PC-9 (cell line): Measurements from ENCODE around the gene FTO.

Source experiments
- EZH2 ChIP-seq: fragments of 200-600 bp; sonication (generic); IDR thresholded peaks from 2 replicates; pipeline ENCODE4 v1.8.0; 2017; ENCODE audit warnings: antibody characterized with exemption, low read depth
- TF ChIP-seq, protein P1 (sequence below): fragments of 200-600 bp; sonication (generic); conservative IDR thresholded peaks from 2 replicates; pipeline ENCODE4 v1.6.1; 2017; ENCODE audit warnings: mixed run types, antibody characterized with exemption, mild to moderate bottlenecking, moderate library complexity

DNA sequence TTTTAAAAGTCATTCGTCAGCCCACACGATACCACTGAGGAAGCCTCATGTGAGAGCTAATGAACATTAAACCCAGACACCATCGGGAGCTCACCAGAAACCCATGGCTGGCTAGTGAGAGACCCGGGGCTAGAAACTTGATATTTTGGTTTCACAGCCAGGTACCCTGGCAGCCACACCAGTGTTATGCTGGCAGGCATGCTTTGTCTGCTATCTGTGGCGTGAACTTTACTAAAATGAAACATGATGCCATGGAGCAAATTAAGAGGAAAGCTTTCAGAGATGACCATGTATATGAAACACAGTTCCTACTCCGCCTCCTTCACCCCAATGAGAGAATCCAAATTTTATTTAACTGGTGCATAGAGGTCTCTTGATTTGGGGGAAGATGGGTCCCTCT is 291.4 kb downstream of the FTO start:
- TF ChIP-seq, protein P1, sequence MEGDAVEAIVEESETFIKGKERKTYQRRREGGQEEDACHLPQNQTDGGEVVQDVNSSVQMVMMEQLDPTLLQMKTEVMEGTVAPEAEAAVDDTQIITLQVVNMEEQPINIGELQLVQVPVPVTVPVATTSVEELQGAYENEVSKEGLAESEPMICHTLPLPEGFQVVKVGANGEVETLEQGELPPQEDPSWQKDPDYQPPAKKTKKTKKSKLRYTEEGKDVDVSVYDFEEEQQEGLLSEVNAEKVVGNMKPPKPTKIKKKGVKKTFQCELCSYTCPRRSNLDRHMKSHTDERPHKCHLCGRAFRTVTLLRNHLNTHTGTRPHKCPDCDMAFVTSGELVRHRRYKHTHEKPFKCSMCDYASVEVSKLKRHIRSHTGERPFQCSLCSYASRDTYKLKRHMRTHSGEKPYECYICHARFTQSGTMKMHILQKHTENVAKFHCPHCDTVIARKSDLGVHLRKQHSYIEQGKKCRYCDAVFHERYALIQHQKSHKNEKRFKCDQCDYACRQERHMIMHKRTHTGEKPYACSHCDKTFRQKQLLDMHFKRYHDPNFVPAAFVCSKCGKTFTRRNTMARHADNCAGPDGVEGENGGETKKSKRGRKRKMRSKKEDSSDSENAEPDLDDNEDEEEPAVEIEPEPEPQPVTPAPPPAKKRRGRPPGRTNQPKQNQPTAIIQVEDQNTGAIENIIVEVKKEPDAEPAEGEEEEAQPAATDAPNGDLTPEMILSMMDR = no peak
- no peak for TF ChIP-seq EZH2
